GM23338 (cell line): ENCODE results near the gene CTBP2. TPM values are rescaled to one million over a fixed set of nuclear protein-coding genes. Genes with fewer than 3 reads are reported as not detected.

ENCODE experiments used
- ATAC-seq: fragments of 200-7000 bp; cut with Tn5 transposase; 3 replicates; pipeline ENCODE4 v1.9.1; 2020
- DNase-seq: peaks from one replicate; pipeline ENCODE4 v3.0.0-alpha.2; 2015; ENCODE audit warnings: low spot score
- H2AFZ ChIP-seq: fragments of 200-600 bp; sonication (generic); 2 replicates; pipeline ENCODE4 v1.8.0; 2016; ENCODE audit warnings: antibody characterized with exemption, mild to moderate bottlenecking, moderate library complexity
- H3F3A ChIP-seq: fragments of 200-600 bp; sonication (generic); replicated peaks from 2 replicates; pipeline ENCODE4 v1.8.0; 2017; ENCODE audit warnings: antibody characterized with exemption, mixed run types, low read depth
- H3K27ac ChIP-seq: fragments of 200-600 bp; sonication (generic); 2 replicates; pipeline ENCODE4 v1.6.1; 2016; ENCODE audit warnings: low read depth
- H3K27me3 ChIP-seq: fragments of 200-600 bp; sonication (generic); 2 replicates; pipeline ENCODE4 v1.8.0; 2016; ENCODE audit warnings: mild to moderate bottlenecking, mixed run types, moderate library complexity; ENCODE audit not compliant: insufficient read depth
- H3K36me3 ChIP-seq: fragments of 200-600 bp; sonication (generic); 2 replicates; pipeline ENCODE4 v1.8.0; 2016; ENCODE audit warnings: mild to moderate bottlenecking; ENCODE audit not compliant: insufficient read depth
- H3K4me1 ChIP-seq: fragments of 200-600 bp; sonication (generic); 2 replicates; pipeline ENCODE4 v1.8.0; 2016; ENCODE audit warnings: mild to moderate bottlenecking, moderate library complexity; ENCODE audit not compliant: insufficient read depth
- H3K4me2 ChIP-seq: fragments of 200-600 bp; sonication (generic); 2 replicates; pipeline ENCODE4 v1.7.1; 2017; ENCODE audit warnings: mixed run types
- H3K4me3 ChIP-seq: fragments of 200-600 bp; sonication (generic); 2 replicates; pipeline ENCODE4 v1.6.1; 2016; ENCODE audit warnings: mixed run types
- H3K79me2 ChIP-seq: fragments of 200-600 bp; sonication (generic); replicated peaks from 2 replicates; pipeline ENCODE4 v1.8.0; 2017; ENCODE audit warnings: mild to moderate bottlenecking; ENCODE audit not compliant: insufficient read depth
- H3K9me2 ChIP-seq: fragments of 200-600 bp; sonication (generic); 2 replicates; pipeline ENCODE4 v1.8.0; 2017; ENCODE audit not compliant: insufficient read depth
- H4K20me1 ChIP-seq: fragments of 200-600 bp; sonication (generic); replicated peaks from 2 replicates; pipeline ENCODE4 v1.8.0; 2017; ENCODE audit warnings: mild to moderate bottlenecking; ENCODE audit not compliant: insufficient read depth
- H3K27ac Mint-ChIP-seq: 2 replicates; pipeline ENCODE4 v1.8.0; 2020; ENCODE audit warnings: inconsistent platforms, mild to moderate bottlenecking, moderate library complexity, mixed read lengths
- H3K27me3 Mint-ChIP-seq: 3 replicates; pipeline ENCODE4 v1.8.0; 2022; ENCODE audit warnings: low read depth, mild to moderate bottlenecking, moderate library complexity, mixed read lengths, inconsistent platforms; ENCODE audit not compliant: insufficient read depth, poor library complexity
- H3K36me3 Mint-ChIP-seq: 3 replicates; pipeline ENCODE4 v1.8.0; 2021; ENCODE audit warnings: low read depth, mild to moderate bottlenecking, inconsistent platforms, moderate library complexity, mixed read lengths
- H3K4me1 Mint-ChIP-seq: 3 replicates; pipeline ENCODE4 v1.8.0; 2020; ENCODE audit warnings: mild to moderate bottlenecking, inconsistent platforms, mixed read lengths
- H3K4me3 Mint-ChIP-seq: 3 replicates; pipeline ENCODE4 v1.8.0; 2021; ENCODE audit warnings: moderate library complexity, mild to moderate bottlenecking, inconsistent platforms, mixed read lengths
- H3K9me3 Mint-ChIP-seq: 3 replicates; pipeline ENCODE4 v1.8.0; 2020; ENCODE audit warnings: moderate library complexity, mild to moderate bottlenecking, inconsistent platforms, mixed read lengths
- CREB1 ChIP-seq: fragments of 250-450 bp; sonication (Bioruptor Pico); IDR thresholded peaks from 2 replicates; pipeline ENCODE4 v1.5.0; 2020; ENCODE audit warnings: low read depth, mild to moderate bottlenecking, moderate library complexity
- ETS1 ChIP-seq: IDR thresholded peaks from 2 replicates; pipeline ENCODE4 v1.6.1; 2016; ENCODE audit warnings: antibody characterized with exemption
- EZH2 ChIP-seq: fragments of 200-600 bp; sonication (generic); IDR thresholded peaks from one replicate; pipeline ENCODE4 v1.8.0; 2017; ENCODE audit warnings: antibody characterized with exemption, mild to moderate bottlenecking, low read depth; ENCODE audit not compliant: unreplicated experiment
- JUNB ChIP-seq: IDR thresholded peaks from one replicate; pipeline ENCODE4 v1.6.1; 2016; ENCODE audit warnings: antibody characterized with exemption; ENCODE audit not compliant: unreplicated experiment
- NANOG ChIP-seq: IDR thresholded peaks from 2 replicates; pipeline ENCODE4 v1.6.1; 2016; ENCODE audit warnings: antibody characterized with exemption, borderline replicate concordance
- POLR2AphosphoS5 ChIP-seq: IDR thresholded peaks from 2 replicates; pipeline ENCODE4 v1.6.1; 2016; ENCODE audit warnings: antibody characterized with exemption, low read depth
- polyA plus RNA-seq: library from polyadenylated mRNA; unstranded; fragments of >200 nt; fragmentation: Nextera tagmentation; extraction: Ambion mirVana; gene quantifications from 2 replicates; pipeline ENCODE4 v1.2.1, GENCODE V29; 2016
- total RNA-seq: library from RNA; depleted of rRNA; stranded (reverse); fragments of >200 nt; shearing (Covaris generic); gene quantifications from 2 replicates; pipeline ENCODE4 v1.2.3, GENCODE V29; 2014
- TF ChIP-seq, protein P1 (sequence below): fragments of 250-450 bp; sonication (Bioruptor Pico); IDR thresholded peaks from 2 replicates; pipeline ENCODE4 v1.5.0; 2020; ENCODE audit warnings: mild to moderate bottlenecking, moderate library complexity
- TF ChIP-seq, protein P2 (sequence below): IDR thresholded peaks from one replicate; pipeline ENCODE4 v1.6.1; 2018; ENCODE audit warnings: antibody characterized with exemption; ENCODE audit not compliant: unreplicated experiment

CTBP2 gene
- total and polyA plus RNA-seq, 2 experiments from 2014 or later, result 133 to 265 TPM

GRCh38 chr10:125008689-125009638, 151.4 kb downstream of the CTBP2 start:
- peaks cover 70% of the 10 kb centered on the region for H4K20me1 ChIP-seq
- H3K9me2 ChIP-seq, result no peaks in the 10 kb centered on the region
- peaks cover 6% of the 10 kb centered on the region for H3F3A ChIP-seq
- DNase-seq (peak; percentile 60), ATAC-seq (peak; percentile 64)
- H2AFZ ChIP-seq, result no peak overlapping the region
- Mint-ChIP-seq H3K27me3 (peaks cover 37% of the 10 kb centered on the region), H3K9me3 (no peaks in the 10 kb centered on the region), H3K27ac (peak overlapping the region; percentile 71), H3K4me3 (no peak overlapping the region; the same call in 2 of the 3 replicates), H3K4me1 (peaks cover 68% of the 10 kb centered on the region), H3K36me3 (peaks cover 68% of the 10 kb centered on the region)
- TF ChIP-seq, protein P1, sequence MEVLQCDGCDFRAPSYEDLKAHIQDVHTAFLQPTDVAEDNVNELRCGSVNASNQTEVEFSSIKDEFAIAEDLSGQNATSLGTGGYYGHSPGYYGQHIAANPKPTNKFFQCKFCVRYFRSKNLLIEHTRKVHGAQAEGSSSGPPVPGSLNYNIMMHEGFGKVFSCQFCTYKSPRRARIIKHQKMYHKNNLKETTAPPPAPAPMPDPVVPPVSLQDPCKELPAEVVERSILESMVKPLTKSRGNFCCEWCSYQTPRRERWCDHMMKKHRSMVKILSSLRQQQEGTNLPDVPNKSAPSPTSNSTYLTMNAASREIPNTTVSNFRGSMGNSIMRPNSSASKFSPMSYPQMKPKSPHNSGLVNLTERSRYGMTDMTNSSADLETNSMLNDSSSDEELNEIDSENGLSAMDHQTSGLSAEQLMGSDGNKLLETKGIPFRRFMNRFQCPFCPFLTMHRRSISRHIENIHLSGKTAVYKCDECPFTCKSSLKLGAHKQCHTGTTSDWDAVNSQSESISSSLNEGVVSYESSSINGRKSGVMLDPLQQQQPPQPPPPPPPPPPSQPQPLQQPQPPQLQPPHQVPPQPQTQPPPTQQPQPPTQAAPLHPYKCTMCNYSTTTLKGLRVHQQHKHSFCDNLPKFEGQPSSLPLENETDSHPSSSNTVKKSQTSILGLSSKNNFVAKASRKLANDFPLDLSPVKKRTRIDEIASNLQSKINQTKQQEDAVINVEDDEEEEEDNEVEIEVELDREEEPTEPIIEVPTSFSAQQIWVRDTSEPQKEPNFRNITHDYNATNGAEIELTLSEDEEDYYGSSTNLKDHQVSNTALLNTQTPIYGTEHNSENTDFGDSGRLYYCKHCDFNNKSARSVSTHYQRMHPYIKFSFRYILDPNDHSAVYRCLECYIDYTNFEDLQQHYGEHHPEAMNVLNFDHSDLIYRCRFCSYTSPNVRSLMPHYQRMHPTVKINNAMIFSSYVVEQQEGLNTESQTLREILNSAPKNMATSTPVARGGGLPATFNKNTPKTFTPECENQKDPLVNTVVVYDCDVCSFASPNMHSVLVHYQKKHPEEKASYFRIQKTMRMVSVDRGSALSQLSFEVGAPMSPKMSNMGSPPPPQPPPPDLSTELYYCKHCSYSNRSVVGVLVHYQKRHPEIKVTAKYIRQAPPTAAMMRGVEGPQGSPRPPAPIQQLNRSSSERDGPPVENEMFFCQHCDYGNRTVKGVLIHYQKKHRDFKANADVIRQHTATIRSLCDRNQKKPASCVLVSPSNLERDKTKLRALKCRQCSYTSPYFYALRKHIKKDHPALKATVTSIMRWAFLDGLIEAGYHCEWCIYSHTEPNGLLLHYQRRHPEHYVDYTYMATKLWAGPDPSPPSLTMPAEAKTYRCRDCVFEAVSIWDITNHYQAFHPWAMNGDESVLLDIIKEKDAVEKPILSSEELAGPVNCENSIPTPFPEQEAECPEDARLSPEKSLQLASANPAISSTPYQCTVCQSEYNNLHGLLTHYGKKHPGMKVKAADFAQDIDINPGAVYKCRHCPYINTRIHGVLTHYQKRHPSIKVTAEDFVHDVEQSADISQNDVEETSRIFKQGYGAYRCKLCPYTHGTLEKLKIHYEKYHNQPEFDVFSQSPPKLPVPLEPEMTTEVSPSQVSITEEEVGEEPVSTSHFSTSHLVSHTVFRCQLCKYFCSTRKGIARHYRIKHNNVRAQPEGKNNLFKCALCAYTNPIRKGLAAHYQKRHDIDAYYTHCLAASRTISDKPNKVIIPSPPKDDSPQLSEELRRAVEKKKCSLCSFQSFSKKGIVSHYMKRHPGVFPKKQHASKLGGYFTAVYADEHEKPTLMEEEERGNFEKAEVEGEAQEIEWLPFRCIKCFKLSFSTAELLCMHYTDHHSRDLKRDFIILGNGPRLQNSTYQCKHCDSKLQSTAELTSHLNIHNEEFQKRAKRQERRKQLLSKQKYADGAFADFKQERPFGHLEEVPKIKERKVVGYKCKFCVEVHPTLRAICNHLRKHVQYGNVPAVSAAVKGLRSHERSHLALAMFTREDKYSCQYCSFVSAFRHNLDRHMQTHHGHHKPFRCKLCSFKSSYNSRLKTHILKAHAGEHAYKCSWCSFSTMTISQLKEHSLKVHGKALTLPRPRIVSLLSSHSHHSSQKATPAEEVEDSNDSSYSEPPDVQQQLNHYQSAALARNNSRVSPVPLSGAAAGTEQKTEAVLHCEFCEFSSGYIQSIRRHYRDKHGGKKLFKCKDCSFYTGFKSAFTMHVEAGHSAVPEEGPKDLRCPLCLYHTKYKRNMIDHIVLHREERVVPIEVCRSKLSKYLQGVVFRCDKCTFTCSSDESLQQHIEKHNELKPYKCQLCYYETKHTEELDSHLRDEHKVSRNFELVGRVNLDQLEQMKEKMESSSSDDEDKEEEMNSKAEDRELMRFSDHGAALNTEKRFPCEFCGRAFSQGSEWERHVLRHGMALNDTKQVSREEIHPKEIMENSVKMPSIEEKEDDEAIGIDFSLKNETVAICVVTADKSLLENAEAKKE (CRISPR knock-in tag), result no peak
- 0 out of 2 replicates have a peak, but pooled peaks have one; percentile 4 for TF ChIP-seq POLR2AphosphoS5
- H3K27me3 ChIP-seq, result no peaks in the 10 kb centered on the region
- no peak overlapping the region for H3K4me3 ChIP-seq
- no peaks in the 10 kb centered on the region for H3K36me3 ChIP-seq
- peaks cover 98% of the 10 kb centered on the region for H3K79me2 ChIP-seq
- H3K27ac ChIP-seq, result peak overlapping the region; percentile 80
- peak overlapping the region; percentile 51; the same call in 1 of the 2 replicates for H3K4me2 ChIP-seq
- peaks cover 31% of the 10 kb centered on the region for H3K4me1 ChIP-seq

- H3K36me3 Mint-ChIP-seq, result peaks cover 68% of the 10 kb centered on the region
- ATAC-seq, result no peak
- TF ChIP-seq, protein P2, sequence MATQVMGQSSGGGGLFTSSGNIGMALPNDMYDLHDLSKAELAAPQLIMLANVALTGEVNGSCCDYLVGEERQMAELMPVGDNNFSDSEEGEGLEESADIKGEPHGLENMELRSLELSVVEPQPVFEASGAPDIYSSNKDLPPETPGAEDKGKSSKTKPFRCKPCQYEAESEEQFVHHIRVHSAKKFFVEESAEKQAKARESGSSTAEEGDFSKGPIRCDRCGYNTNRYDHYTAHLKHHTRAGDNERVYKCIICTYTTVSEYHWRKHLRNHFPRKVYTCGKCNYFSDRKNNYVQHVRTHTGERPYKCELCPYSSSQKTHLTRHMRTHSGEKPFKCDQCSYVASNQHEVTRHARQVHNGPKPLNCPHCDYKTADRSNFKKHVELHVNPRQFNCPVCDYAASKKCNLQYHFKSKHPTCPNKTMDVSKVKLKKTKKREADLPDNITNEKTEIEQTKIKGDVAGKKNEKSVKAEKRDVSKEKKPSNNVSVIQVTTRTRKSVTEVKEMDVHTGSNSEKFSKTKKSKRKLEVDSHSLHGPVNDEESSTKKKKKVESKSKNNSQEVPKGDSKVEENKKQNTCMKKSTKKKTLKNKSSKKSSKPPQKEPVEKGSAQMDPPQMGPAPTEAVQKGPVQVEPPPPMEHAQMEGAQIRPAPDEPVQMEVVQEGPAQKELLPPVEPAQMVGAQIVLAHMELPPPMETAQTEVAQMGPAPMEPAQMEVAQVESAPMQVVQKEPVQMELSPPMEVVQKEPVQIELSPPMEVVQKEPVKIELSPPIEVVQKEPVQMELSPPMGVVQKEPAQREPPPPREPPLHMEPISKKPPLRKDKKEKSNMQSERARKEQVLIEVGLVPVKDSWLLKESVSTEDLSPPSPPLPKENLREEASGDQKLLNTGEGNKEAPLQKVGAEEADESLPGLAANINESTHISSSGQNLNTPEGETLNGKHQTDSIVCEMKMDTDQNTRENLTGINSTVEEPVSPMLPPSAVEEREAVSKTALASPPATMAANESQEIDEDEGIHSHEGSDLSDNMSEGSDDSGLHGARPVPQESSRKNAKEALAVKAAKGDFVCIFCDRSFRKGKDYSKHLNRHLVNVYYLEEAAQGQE, result no peak
- TF ChIP-seq NANOG (no peak), CREB1 (CRISPR knock-in tag) (no peak), ETS1 (no peak), JUNB (no peak), EZH2 (no peak)
These were observed 152.9 kb downstream of the CTBP2 start for GRCh38 chr10:125007436-125007835.

More at GRCh38 chr10:125007436-125007835, 152.9 kb downstream of the CTBP2 start:
- no peak overlapping the region for H3K4me2 ChIP-seq
- peak overlapping the region; percentile 47; the same call in 1 of the 2 replicates for H3K27ac ChIP-seq
- Mint-ChIP-seq H3K27ac (peak overlapping the region; percentile 51), H3K4me3 (no peak overlapping the region), H3K4me1 (peaks cover 54% of the 10 kb centered on the region), H3K27me3 (peaks cover 36% of the 10 kb centered on the region), H3K9me3 (no peaks in the 10 kb centered on the region)
- H3K36me3 ChIP-seq, result peaks cover 8% of the 10 kb centered on the region; the same call in 1 of the 2 replicates
- no peaks in the 10 kb centered on the region for H3K27me3 ChIP-seq
- peaks cover 60% of the 10 kb centered on the region for H4K20me1 ChIP-seq
- H3K4me3 ChIP-seq, result no peak overlapping the region
- H3F3A ChIP-seq, result peaks cover 6% of the 10 kb centered on the region
- no peak overlapping the region for H2AFZ ChIP-seq
- DNase-seq, result no peak
- H3K79me2 ChIP-seq, result peaks cover 88% of the 10 kb centered on the region
- H3K9me2 ChIP-seq, result no peaks in the 10 kb centered on the region
- H3K4me1 ChIP-seq, result peaks cover 29% of the 10 kb centered on the region
